GM21723 (cell line): ENCODE measurements around the gene NRG2.

Experiments used
- ATAC-seq: cut with Tn5 transposase; IDR thresholded peaks from one replicate; pipeline ENCODE4 v1.9.1; 2021; ENCODE audit warnings: mild to moderate bottlenecking, moderate library complexity; ENCODE audit not compliant: unreplicated experiment

Gene NRG2

DNA sequence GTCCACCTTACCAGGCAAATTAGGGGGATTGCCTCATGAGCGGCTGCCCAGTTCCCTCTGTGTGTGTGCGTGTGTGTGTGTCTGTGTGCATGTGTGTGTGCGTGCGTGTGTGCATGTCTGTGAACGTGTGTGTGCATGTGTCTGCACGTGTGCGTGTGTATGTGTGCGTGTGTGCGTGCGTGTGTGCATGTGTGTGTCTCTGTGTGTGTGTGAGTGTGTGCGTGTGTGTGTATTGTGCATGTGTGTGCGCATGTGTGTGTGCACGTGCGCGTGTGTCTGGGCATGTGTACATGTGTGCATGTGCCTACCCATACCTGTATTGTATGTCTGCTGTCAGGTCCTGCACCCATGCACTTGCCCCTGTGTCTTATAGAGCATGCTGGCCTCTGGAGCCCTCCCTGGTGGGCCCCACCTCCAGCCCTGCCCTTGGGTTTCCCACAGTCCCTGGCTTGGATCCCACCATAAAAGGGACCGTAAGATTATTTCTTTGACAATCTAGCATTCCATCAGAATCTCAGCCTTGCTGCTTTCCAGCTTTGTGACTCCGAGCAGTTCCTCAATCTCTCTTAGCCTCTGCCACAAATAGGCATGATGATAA, 238.2 kb downstream of the NRG2 start:
- no peak for ATAC-seq

DNA sequence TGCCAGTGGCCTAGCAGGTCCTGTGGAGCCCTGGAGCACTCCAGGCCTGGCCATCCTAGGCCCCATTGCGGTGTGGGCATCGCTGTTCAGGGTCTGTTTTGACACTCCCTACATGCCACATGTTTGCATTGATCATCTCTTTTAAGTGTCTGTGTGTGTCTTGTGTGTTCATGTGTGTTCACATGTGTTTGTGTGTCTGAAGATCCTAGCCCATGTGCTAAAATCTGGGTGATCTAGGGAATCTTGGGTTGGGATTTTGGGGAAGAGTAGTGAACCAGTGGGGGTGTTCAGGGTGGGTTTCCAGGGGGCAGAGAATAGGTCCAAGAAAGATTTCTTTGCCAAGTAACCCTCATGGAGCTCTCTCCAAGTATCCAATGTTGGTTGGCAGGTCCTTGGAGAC, 239.1 kb downstream of the NRG2 start:
- ATAC-seq, result no peak

DNA sequence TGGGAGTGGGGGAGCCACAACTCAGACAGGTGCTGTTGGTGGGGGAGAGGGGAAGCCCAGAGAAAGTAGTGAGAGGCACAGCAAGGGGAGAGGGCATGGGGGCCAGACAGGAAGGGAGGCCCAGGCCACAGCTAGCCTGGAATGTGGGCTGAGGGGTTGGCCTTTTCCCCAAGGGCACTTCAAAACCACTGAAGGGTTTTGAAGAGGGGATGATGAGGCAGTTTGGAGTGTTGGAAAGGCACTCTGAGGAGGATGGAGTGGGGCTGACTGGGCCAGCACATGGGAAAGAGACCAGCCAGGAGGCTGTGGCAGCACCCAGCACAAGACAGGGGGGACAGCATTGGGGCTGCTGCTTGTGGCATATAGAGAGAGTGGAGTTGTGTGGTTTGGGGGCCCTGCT, 243.7 kb downstream of the NRG2 start:
- no peak for ATAC-seq

DNA sequence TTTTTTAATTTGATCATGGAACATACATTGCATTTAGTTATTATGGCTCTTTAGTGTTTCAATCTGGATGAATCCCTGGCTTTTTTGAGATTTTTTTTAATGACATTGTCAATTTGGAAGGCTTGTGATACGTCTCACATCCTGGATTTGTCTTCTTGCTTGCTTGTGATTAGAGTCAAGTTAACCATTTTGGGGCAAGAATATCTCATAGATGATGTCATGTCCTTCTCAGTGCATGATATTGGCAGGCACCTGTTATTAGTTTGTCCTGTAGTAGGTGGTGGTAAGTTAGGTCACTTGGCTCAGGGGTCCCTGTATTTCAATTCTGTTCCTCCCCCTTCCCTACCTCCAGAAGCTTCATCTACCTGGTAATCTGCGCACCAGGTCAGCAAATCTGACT, 244.2 kb downstream of the NRG2 start:
- ATAC-seq, result no peak

- no peak for ATAC-seq
These were observed 245.1 kb downstream of the NRG2 start for GRCh38 chr5:139797856-139798510.

- no peak for ATAC-seq
These were observed 245.8 kb downstream of the NRG2 start for GRCh38 chr5:139797335-139797734.
